H1 (cell line): ENCODE data around the gene GRIK4. TPM values are rescaled to one million over a fixed set of nuclear protein-coding genes. Genes with fewer than 3 reads are reported as not detected.

ENCODE experiments used
- CTCF ChIA-PET: fragments of 300-600 bp; sonication (Branson Sonifier 250); formaldehyde crosslinking; loops from one replicate; lab custom pipeline; 2021; ENCODE audit not compliant: partially characterized antibody; lab: Charles Lee
- POLR2A ChIA-PET: fragments of 300-600 bp; sonication (Branson Sonifier 250); formaldehyde crosslinking; loops from one replicate; lab custom pipeline; 2021; ENCODE audit warnings: inconsistent platforms; ENCODE audit not compliant: partially characterized antibody; lab: Charles Lee
- DNase-seq, 2 experiments: peaks; one replicate each; pipeline versions ENCODE4 v3.0.0 to v3.0.0-alpha.2; 2010 to 2022; ENCODE audit warnings: low spot score in 2 of 2, low read depth in 1 of 2, mixed read lengths in 1 of 2
- FAIRE-seq: peaks from 2 replicates; lab custom pipeline; 2011; peaks lifted over from hg19 to GRCh38; lab: Jason Lieb, UNC
- H2AFZ ChIP-seq: 2 replicates; pipeline ENCODE4 v1.8.1; 2012; ENCODE audit warnings: low read length, inconsistent platforms
- H2AK5ac ChIP-seq: 2 replicates; pipeline ENCODE4 v1.6.1; 2013; ENCODE audit warnings: low read depth, low read length
- H2BK120ac ChIP-seq: replicated peaks from 2 replicates; pipeline ENCODE3; 2013; ENCODE audit warnings: low read depth, low read length, inconsistent platforms
- H2BK12ac ChIP-seq: 2 replicates; pipeline ENCODE4 v1.6.1; 2013; ENCODE audit warnings: low read depth, low read length
- H2BK15ac ChIP-seq: 2 replicates; pipeline ENCODE4 v1.6.1; 2013; ENCODE audit warnings: low read length
- H2BK20ac ChIP-seq: 2 replicates; pipeline ENCODE4 v1.6.1; 2013; ENCODE audit warnings: low read length
- H2BK5ac ChIP-seq: 2 replicates; pipeline ENCODE4 v1.6.1; 2013; ENCODE audit warnings: low read depth, low read length
- H3K14ac ChIP-seq: 2 replicates; pipeline ENCODE4 v1.6.1; 2013; ENCODE audit warnings: inconsistent platforms; ENCODE audit not compliant: insufficient read length
- H3K18ac ChIP-seq: 2 replicates; pipeline ENCODE4 v1.6.1; 2013; ENCODE audit warnings: low read length; ENCODE audit errors: extremely low read depth
- H3K23ac ChIP-seq: 2 replicates; pipeline ENCODE4 v1.6.1; 2013; ENCODE audit warnings: inconsistent platforms; ENCODE audit not compliant: insufficient read length
- H3K23me2 ChIP-seq: 2 replicates; pipeline ENCODE4 v1.6.1; 2013; ENCODE audit warnings: low read depth, low read length
- H3K27ac ChIP-seq: 2 replicates; pipeline ENCODE4 v1.6.1; 2011; ENCODE audit warnings: low read depth, low read length, inconsistent platforms
- H3K27me3 ChIP-seq, 4 experiments: replicated peaks in 1 of 4; 1 replicate in 1 of 4; 2 replicates in 3 of 4; pipeline versions ENCODE4 v1.6.1 to v1.8.1; 2011 to 2013; ENCODE audit warnings: low read length in 3 of 4, mild to moderate bottlenecking in 3 of 4, inconsistent platforms in 2 of 4, mixed read lengths in 2 of 4, moderate library complexity in 1 of 4; ENCODE audit not compliant: control insufficient read depth in 3 of 4, insufficient read depth in 3 of 4; ENCODE audit errors: extremely low read depth in 1 of 4
- H3K36me3 ChIP-seq, 4 experiments: 2 replicates each; pipeline versions ENCODE4 v1.6.1 to v1.8.1; 2011 to 2013; ENCODE audit warnings: mild to moderate bottlenecking in 4 of 4, low read length in 3 of 4, moderate library complexity in 2 of 4, control low read depth in 1 of 4, inconsistent platforms in 1 of 4; ENCODE audit not compliant: insufficient read depth in 4 of 4, control insufficient read depth in 2 of 4
- H3K4ac ChIP-seq: replicated peaks from 2 replicates; pipeline ENCODE3; 2013; ENCODE audit warnings: low read length, low read depth, mixed read lengths, inconsistent platforms; ENCODE audit not compliant: insufficient read length
- H3K4me1 ChIP-seq, 4 experiments: replicated peaks in 1 of 4; 1 replicate in 1 of 4; 2 replicates in 3 of 4; pipeline versions ENCODE4 v1.6.1 to v1.8.1; 2011 to 2013; ENCODE audit warnings: low read length in 3 of 4, inconsistent platforms in 2 of 4, mixed read lengths in 1 of 4; ENCODE audit not compliant: insufficient read depth in 4 of 4, control insufficient read depth in 3 of 4
- H3K4me2 ChIP-seq, 2 experiments: 2 replicates each; pipeline versions ENCODE4 v1.6.1 to v1.8.1; 2011 to 2013; ENCODE audit warnings: low read depth in 2 of 2, low read length in 2 of 2, control low read depth in 1 of 2, inconsistent platforms in 1 of 2, mild to moderate bottlenecking in 1 of 2; ENCODE audit not compliant: insufficient read depth in 1 of 2
- H3K4me3 ChIP-seq, 4 experiments: fragments of 200-600, 300-600 bp in 1 of 4; sonication (generic), shearing (Covaris generic), sonication (Bioruptor Twin) in 1 of 4; 2 replicates each; pipeline versions ENCODE4 v1.5.1 to v1.8.1; 2011 to 2016; ENCODE audit warnings: low read length in 4 of 4, low read depth in 3 of 4, control low read depth in 2 of 4, inconsistent platforms in 2 of 4, mild to moderate bottlenecking in 2 of 4, mixed read lengths in 1 of 4, moderate library complexity in 1 of 4; ENCODE audit not compliant: insufficient read depth in 2 of 4; ENCODE audit errors: extremely low read depth in 1 of 4
- H3K56ac ChIP-seq: replicated peaks from 2 replicates; pipeline ENCODE3; 2013; ENCODE audit warnings: low read depth, mild to moderate bottlenecking, mixed read lengths, low read length, inconsistent platforms; ENCODE audit not compliant: insufficient read length
- H3K79me1 ChIP-seq: 2 replicates; pipeline ENCODE4 v1.6.1; 2013; ENCODE audit warnings: low read depth, low read length, control low read depth
- H3K79me2 ChIP-seq, 2 experiments: 2 replicates each; pipeline versions ENCODE4 v1.6.1 to v1.8.1; 2012 to 2013; ENCODE audit warnings: low read length in 2 of 2, mild to moderate bottlenecking in 2 of 2, inconsistent platforms in 1 of 2; ENCODE audit not compliant: insufficient read depth in 2 of 2, control insufficient read depth in 1 of 2
- H3K9ac ChIP-seq, 4 experiments: replicated peaks in 1 of 4; 1 replicate in 1 of 4; 2 replicates in 3 of 4; pipeline versions ENCODE4 v1.6.1 to v1.8.1; 2011 to 2013; ENCODE audit warnings: low read depth in 3 of 4, low read length in 3 of 4, control low read depth in 2 of 4, mild to moderate bottlenecking in 2 of 4, moderate library complexity in 2 of 4, inconsistent platforms in 1 of 4; ENCODE audit errors: extremely low read depth in 1 of 4
- H3K9me3 ChIP-seq, 2 experiments: 2 replicates each; pipeline versions ENCODE4 v1.6.1 to v1.8.1; 2012 to 2013; ENCODE audit warnings: mild to moderate bottlenecking in 2 of 2, moderate library complexity in 2 of 2, control low read depth in 1 of 2, inconsistent platforms in 1 of 2, low read depth in 1 of 2, low read length in 1 of 2, mixed read lengths in 1 of 2; ENCODE audit not compliant: insufficient read depth in 2 of 2
- H4K20me1 ChIP-seq, 2 experiments: replicated peaks in 1 of 2; 2 replicates each; pipeline versions ENCODE3 to v1.8.1; 2011 to 2013; ENCODE audit warnings: inconsistent platforms in 2 of 2, low read length in 2 of 2, mild to moderate bottlenecking in 1 of 2; ENCODE audit not compliant: insufficient read depth in 2 of 2, control insufficient read depth in 1 of 2
- H4K5ac ChIP-seq: 2 replicates; pipeline ENCODE4 v1.6.1; 2013; ENCODE audit warnings: low read length, low read depth, mixed read lengths, inconsistent platforms; ENCODE audit not compliant: insufficient read length
- H4K8ac ChIP-seq: 2 replicates; pipeline ENCODE4 v1.8.0; 2013; ENCODE audit warnings: mild to moderate bottlenecking, moderate library complexity, low read length, inconsistent platforms; ENCODE audit not compliant: insufficient read depth; ENCODE audit errors: extremely low read depth
- H4K91ac ChIP-seq: replicated peaks from 2 replicates; pipeline ENCODE3; 2013; ENCODE audit warnings: low read length, mixed read lengths, inconsistent platforms; ENCODE audit not compliant: insufficient read length
- BACH1 ChIP-seq: IDR thresholded peaks from 2 replicates; pipeline ENCODE4 v1.6.1; 2012; ENCODE audit warnings: low read length, improper control_type of control experiment
- CHD1 ChIP-seq: IDR thresholded peaks from 2 replicates; pipeline ENCODE4 v1.6.1; 2012; ENCODE audit warnings: low read depth, low read length, improper control_type of control experiment
- RBBP5 ChIP-seq: IDR thresholded peaks from 2 replicates; pipeline ENCODE4 v1.7.1; 2012; ENCODE audit warnings: low read depth, mild to moderate bottlenecking, inconsistent platforms, low read length, moderate library complexity, borderline replicate concordance
- SIN3A ChIP-seq, 2 experiments: IDR thresholded peaks in 1 of 2; conservative IDR thresholded peaks in 1 of 2; 2 replicates each; pipeline ENCODE4 v1.6.1; 2011 to 2012; ENCODE audit warnings: low read length in 2 of 2, improper control_type of control experiment in 1 of 2, low read depth in 1 of 2, mild to moderate bottlenecking in 1 of 2
- SIRT6 ChIP-seq: IDR thresholded peaks from one replicate; pipeline ENCODE4 v1.7.1; 2012; ENCODE audit warnings: low read length, inconsistent platforms
- SP2 ChIP-seq: IDR thresholded peaks from 2 replicates; pipeline ENCODE4 v1.6.1; 2012; ENCODE audit warnings: mild to moderate bottlenecking, low read length, inconsistent platforms
- SP4 ChIP-seq: IDR thresholded peaks from 2 replicates; pipeline ENCODE4 v1.6.1; 2012; ENCODE audit warnings: low read length, inconsistent platforms
- SUZ12 ChIP-seq: fragments of 200-600 bp; sonication (generic); IDR thresholded peaks from 2 replicates; pipeline ENCODE4 v1.6.1; 2012; ENCODE audit warnings: mild to moderate bottlenecking, inconsistent platforms, low read length, moderate library complexity, mixed read lengths
- WGBS, 2 experiments: shearing (Covaris generic) in 1 of 2; methylation state at CpG; one replicate each; pipeline versions ENCODE4 v1.1.6 to v1.1.7; 2013 to 2015; ENCODE audit warnings: low lambda C conversion rate in 2 of 2, mixed read lengths in 2 of 2, inconsistent platforms in 1 of 2, low coverage in 1 of 2, missing lambda C conversion rate in 1 of 2; ENCODE audit not compliant: insufficient replicate concordance in 2 of 2, insufficient coverage in 1 of 2, insufficient read length in 1 of 2; ENCODE audit errors: extremely low coverage in 1 of 2, missing lambda C conversion rate in 1 of 2; 5-methylcytosine and 5-hydroxymethylcytosine counted together
- polyA plus RNA-seq, 7 experiments: library from polyadenylated mRNA; depleted of rRNA in 3 of 7; stranded (reverse) in 5 of 7; unstranded in 2 of 7; fragments of >200 nt in 5 of 7; fragments of 200-250 nt in 2 of 7; gene quantifications; 1 replicate in 5 of 7; 2 replicates in 1 of 7; 4 replicates in 1 of 7; pipeline versions ENCODE4 v1.2.1 to v1.2.3, GENCODE V29; 2011 to 2013; ENCODE audit warnings: missing spikeins in 2 of 7, mixed read lengths in 2 of 7
- total RNA-seq: library from RNA; stranded (reverse); fragmentation: NEBNext Ultra II Directional; extraction: Animal tissue kit (Norgen Biotek cat#: 25700); gene quantifications from 2 replicates; pipeline ENCODE4 v1.2.1, GENCODE V29; 2021
- TF ChIP-seq, protein P1 (sequence below): IDR thresholded peaks from 2 replicates; pipeline ENCODE4 v1.6.1; 2012; ENCODE audit warnings: inconsistent platforms
- TF ChIP-seq, protein P2 (sequence below): IDR thresholded peaks from 2 replicates; pipeline ENCODE4 v1.6.1; 2012; ENCODE audit warnings: inconsistent platforms

Gene GRIK4
- total and polyA plus RNA-seq, 2 of the 8 experiments (the other 6 are each of a cell fraction or from before 2014, with no cell fraction given) = 1.2 to 2.9 TPM

DNA sequence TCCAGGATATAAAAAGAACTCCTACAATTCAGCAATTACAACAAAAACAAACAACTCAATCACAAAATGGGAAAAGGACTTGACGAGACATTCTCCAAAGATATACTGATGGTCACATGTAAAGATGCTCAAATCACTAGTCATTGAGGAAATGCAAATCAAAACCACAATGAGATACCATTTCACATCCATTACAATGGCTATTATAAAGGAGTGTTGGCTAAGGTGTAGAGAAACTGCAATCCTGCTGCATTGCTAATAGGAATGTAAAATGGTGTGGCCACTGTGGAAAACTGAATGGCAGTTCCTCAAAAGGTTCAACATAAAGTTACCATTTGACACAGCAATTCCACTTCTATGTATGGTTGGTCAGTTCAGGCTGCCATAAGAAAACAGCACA, 500.5 kb downstream of the GRIK4 start:
- CTCF ChIA-PET = interaction anchor here (1.1 kb wide), 1 partner anchor 11 kb away, joined by 3 read pairs; no protein-coding TSS in a partner anchor

More for the DNA sequence above, 500.5 kb downstream of the GRIK4 start:
- Histone ChIP-seq H3K56ac (no peak overlapping the region), H2BK12ac (no peak overlapping the region)
- 74% methylated on average over 1 of the region's 1 CpG; no CpG with 5 or more reads in 1 of the 2 experiments for WGBS, 2 experiments
- no peak for TF ChIP-seq RBBP5
- no peak for TF ChIP-seq CHD1
- no peak for TF ChIP-seq SP2
- TF ChIP-seq SUZ12 = no peak
- TF ChIP-seq SIN3A (conservative IDR thresholded peaks at IDR 0.05 in 1 of 2, IDR thresholded peaks at IDR 0.05 in 1 of 2; ENCODE audit: low read depth in 1 of 2, low read length in 2 of 2) = no peak
- no peak for TF ChIP-seq BACH1
- TF ChIP-seq, protein P1, sequence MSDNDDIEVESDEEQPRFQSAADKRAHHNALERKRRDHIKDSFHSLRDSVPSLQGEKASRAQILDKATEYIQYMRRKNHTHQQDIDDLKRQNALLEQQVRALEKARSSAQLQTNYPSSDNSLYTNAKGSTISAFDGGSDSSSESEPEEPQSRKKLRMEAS = no peak
- TF ChIP-seq SIRT6 = no peak
- TF ChIP-seq, protein P2, sequence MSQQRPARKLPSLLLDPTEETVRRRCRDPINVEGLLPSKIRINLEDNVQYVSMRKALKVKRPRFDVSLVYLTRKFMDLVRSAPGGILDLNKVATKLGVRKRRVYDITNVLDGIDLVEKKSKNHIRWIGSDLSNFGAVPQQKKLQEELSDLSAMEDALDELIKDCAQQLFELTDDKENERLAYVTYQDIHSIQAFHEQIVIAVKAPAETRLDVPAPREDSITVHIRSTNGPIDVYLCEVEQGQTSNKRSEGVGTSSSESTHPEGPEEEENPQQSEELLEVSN = no peak
- TF ChIP-seq SP4 = no peak
- TF ChIP-seq, all 59 proteins: peak for 0
- H3K79me2 ChIP-seq = no peaks in the 10 kb centered on the region
- H4K91ac ChIP-seq = no peak overlapping the region
- no peak overlapping the region for H2AK5ac ChIP-seq
- no peaks in the 10 kb centered on the region for H3K23me2 ChIP-seq
- no peak overlapping the region for H3K4ac ChIP-seq
- peak overlapping the region; percentile 26; the same call in 1 of the 2 replicates for H2AFZ ChIP-seq
- no peaks in the 10 kb centered on the region for H3K9me3 ChIP-seq
- no peak overlapping the region for H3K9ac ChIP-seq
- H3K4me3 ChIP-seq = no peak overlapping the region
- peaks cover 0 to 5% (median 1%) of the 10 kb centered on the region in 4 experiments; a peak in 3 of 7 replicates for H3K4me1 ChIP-seq
- H3K18ac ChIP-seq = no peak overlapping the region
- peak overlapping the region in 1 of 2 experiments; percentile 25; a peak in 2 of 4 replicates for H3K4me2 ChIP-seq
- peak overlapping the region; percentile 30; the same call in 1 of the 2 replicates for H2BK5ac ChIP-seq
- FAIRE-seq = no peak
- H2BK120ac ChIP-seq = no peak overlapping the region
- H3K14ac ChIP-seq = no peak overlapping the region
- H3K79me1 ChIP-seq = no peaks in the 10 kb centered on the region
- no peak overlapping the region for H2BK15ac ChIP-seq
- H4K8ac ChIP-seq = no peak overlapping the region
- H3K27ac ChIP-seq = no peak overlapping the region
- H4K20me1 ChIP-seq = no peaks in the 10 kb centered on the region
- no peak overlapping the region for H4K5ac ChIP-seq
- H2BK20ac ChIP-seq = peak overlapping the region; percentile 56; the same call in 1 of the 2 replicates
- POLR2A ChIA-PET = no interaction called here
- no peaks in the 10 kb centered on the region for H3K27me3 ChIP-seq
- H3K23ac ChIP-seq = no peak overlapping the region
- H3K36me3 ChIP-seq = no peaks in the 10 kb centered on the region
- no peak for DNase-seq
